Body of pancreas (tissue), 4 donors: ENCODE measurements around the gene SMIM44.

Experiments used
- POLR2A ChIP-seq, 3 donors: fragments of 450-650 bp; IDR thresholded peaks; one replicate each; pipeline ENCODE4 v1.6.1; 2016; ENCODE audit warnings: antibody characterized with exemption in 3 of 3, mild to moderate bottlenecking in 2 of 3
- TF ChIP-seq, protein P1 (sequence below), 7 experiments: fragments of 450-650 bp in 4 of 7; fragments of 200-600 bp in 3 of 7; sonication (generic) in 3 of 7; IDR thresholded peaks; one replicate each; pipeline ENCODE4 v1.5.1; 2016 to 2019; ENCODE audit warnings: antibody characterized with exemption in 7 of 7

DNA sequence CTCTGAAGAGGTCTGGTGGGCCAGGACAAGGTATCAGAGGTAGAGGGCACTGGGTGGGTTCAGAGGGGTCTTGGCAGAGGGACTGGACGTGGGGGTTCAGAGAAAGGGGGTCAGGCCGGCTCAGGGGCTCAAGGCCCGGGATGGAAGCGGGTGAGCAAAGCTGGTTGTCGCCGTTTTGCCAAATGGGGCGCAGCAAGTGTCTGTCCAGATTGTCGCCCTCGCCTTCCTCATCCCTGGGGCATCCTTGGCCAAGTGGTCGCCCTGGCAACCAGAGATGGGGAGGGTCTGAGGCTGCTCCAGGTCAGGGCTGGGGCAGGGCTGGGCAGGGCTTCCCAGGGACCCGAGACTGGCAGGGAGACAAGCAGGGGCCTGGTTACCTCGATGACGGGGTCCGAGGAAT, 10.4 kb upstream of the SMIM44 start:
- TF ChIP-seq, protein P1, sequence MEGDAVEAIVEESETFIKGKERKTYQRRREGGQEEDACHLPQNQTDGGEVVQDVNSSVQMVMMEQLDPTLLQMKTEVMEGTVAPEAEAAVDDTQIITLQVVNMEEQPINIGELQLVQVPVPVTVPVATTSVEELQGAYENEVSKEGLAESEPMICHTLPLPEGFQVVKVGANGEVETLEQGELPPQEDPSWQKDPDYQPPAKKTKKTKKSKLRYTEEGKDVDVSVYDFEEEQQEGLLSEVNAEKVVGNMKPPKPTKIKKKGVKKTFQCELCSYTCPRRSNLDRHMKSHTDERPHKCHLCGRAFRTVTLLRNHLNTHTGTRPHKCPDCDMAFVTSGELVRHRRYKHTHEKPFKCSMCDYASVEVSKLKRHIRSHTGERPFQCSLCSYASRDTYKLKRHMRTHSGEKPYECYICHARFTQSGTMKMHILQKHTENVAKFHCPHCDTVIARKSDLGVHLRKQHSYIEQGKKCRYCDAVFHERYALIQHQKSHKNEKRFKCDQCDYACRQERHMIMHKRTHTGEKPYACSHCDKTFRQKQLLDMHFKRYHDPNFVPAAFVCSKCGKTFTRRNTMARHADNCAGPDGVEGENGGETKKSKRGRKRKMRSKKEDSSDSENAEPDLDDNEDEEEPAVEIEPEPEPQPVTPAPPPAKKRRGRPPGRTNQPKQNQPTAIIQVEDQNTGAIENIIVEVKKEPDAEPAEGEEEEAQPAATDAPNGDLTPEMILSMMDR (IDR thresholded peaks at IDR 0.05), result no peak
- no peak for TF ChIP-seq POLR2A (IDR thresholded peaks at IDR 0.05)
